ENCODE results near the gene PPP2R5A. TPM values are rescaled to one million over a fixed set of nuclear protein-coding genes. Genes with fewer than 3 reads are reported as not detected.

The PPP2R5A gene
- total RNA-seq, 4 donors from 2014 or later = 38.5 to 48.0 (median 41.7) TPM

- no peak for DNase-seq (ENCODE audit: low spot score in 2 of 2)
- no peak overlapping the region for H3K4me3 ChIP-seq
- WGBS, 2 donors = 91 to 93% methylated on average over 8 of the region's 8 CpGs
- H3K27ac ChIP-seq = no peak overlapping the region
- no peaks in the 10 kb centered on the region for H3K27me3 ChIP-seq
- TF ChIP-seq POLR2A (IDR thresholded peaks at IDR 0.05) (no peak), EP300 (IDR thresholded peaks at IDR 0.05) (no peak), CTCF (IDR thresholded peaks at IDR 0.05) (no peak)
- peaks cover 0 to 59% (median 2%) of the 10 kb centered on the region in 3 donors for H3K36me3 ChIP-seq
- H3K4me1 ChIP-seq = peaks cover 0 to 11% (median 4%) of the 10 kb centered on the region in 4 donors
- no peaks in the 10 kb centered on the region for H3K9me3 ChIP-seq
Measured at GRCh38 chr1:212410231-212410820, 125.1 kb downstream of the PPP2R5A start.

Small RNAs within 50 kb of the gene (small RNA-seq; reads per million reads assigned to genes)
- not detected for gene SNORA16B

Other genes starting within 250 kb of the PPP2R5A start
- 10 to 100 TPM in 2 of 4 donors, 1 to 10 TPM in 2; 7.9 to 18.6 (median 9.6) TPM for gene INTS7, start 249.9 kb upstream of the PPP2R5A start, total RNA-seq
- under 1 TPM in 2 of 4 donors, not detected in 2; 0.21 to 0.90 TPM for gene DTL, start 249.7 kb upstream of the PPP2R5A start, total RNA-seq
- 10 to 100 TPM in 2 of 4 donors, 1 to 10 TPM in 2; 3.3 to 33.2 (median 11.4) TPM for gene PACC1, start 129.5 kb downstream of the PPP2R5A start, total RNA-seq
- gene NENF, start 147.5 kb downstream of the PPP2R5A start, total RNA-seq = 100 to 1,000 TPM; 164 to 211 (median 164) TPM

Data from tibial nerve (tissue), 4 donors.